Activated B cell treated with CpG ODN at 0.5 μM for 24 hours (primary cell): Measurements from ENCODE around the gene NFE2L3. TPM values are rescaled to one million over a fixed set of nuclear protein-coding genes. Genes with fewer than 3 reads are reported as not detected.

Experiments
- ATAC-seq: fragments of 200-7000 bp; cut with Tn5 transposase; one replicate; pipeline ENCODE4 v1.10.0; 2021; ENCODE audit warnings: low read depth, mild to moderate bottlenecking, moderate library complexity
- CTCF ChIA-PET: fragments of 350-600 bp; sonication (Branson Sonifier 250); formaldehyde crosslinking; loops from one replicate; lab custom pipeline; 2021; ENCODE audit warnings: antibody characterized with exemption; lab: Charles Lee
- POLR2A ChIA-PET: fragments of 350-600 bp; sonication (Branson Sonifier 250); formaldehyde crosslinking; loops from one replicate; lab custom pipeline; 2021; ENCODE audit warnings: antibody characterized with exemption; lab: Charles Lee
- DNase-seq: peaks from one replicate; pipeline ENCODE4 v3.0.0; 2022
- H3K27ac Mint-ChIP-seq: one replicate; pipeline ENCODE4 v1.8.0; 2020; ENCODE audit warnings: mixed read lengths
- H3K27me3 Mint-ChIP-seq: one replicate; pipeline ENCODE4 v1.8.0; 2021; ENCODE audit warnings: mixed read lengths
- H3K36me3 Mint-ChIP-seq: one replicate; pipeline ENCODE4 v1.8.0; 2021; ENCODE audit warnings: low read depth, mixed read lengths
- H3K4me1 Mint-ChIP-seq: one replicate; pipeline ENCODE4 v1.8.0; 2021; ENCODE audit warnings: mixed read lengths
- H3K4me3 Mint-ChIP-seq: one replicate; pipeline ENCODE4 v1.8.0; 2020; ENCODE audit warnings: mild to moderate bottlenecking, mixed read lengths
- H3K9me3 Mint-ChIP-seq: one replicate; pipeline ENCODE4 v1.8.0; 2020; ENCODE audit warnings: mixed read lengths
- CTCF ChIP-seq: fragments of 200-600 bp; IDR thresholded peaks from one replicate; pipeline ENCODE4 v1.8.0; 2022; ENCODE audit warnings: antibody characterized with exemption, mild to moderate bottlenecking
- intact Hi-C: fragments of 100-400 bp; cut with micrococcal nuclease; formaldehyde crosslinking; loops from one replicate; pipeline ENCODE4 v1.15.1; 2024
- total RNA-seq: library from RNA; stranded (reverse); gene quantifications from 2 replicates; pipeline ENCODE4 v1.2.3, GENCODE V29; 2022

NFE2L3 gene
- total RNA-seq, 1 donor from 2014 or later: 2.7 TPM

GRCh38 chr7:26208040-26208439, 56.0 kb downstream of the NFE2L3 start:
- H3K27ac Mint-ChIP-seq: no peak overlapping the region
- ChIA-PET POLR2A (interaction anchor here (0.8 kb wide), 1 partner anchor 12 kb away, joined by 12 read pairs; no protein-coding TSS in a partner anchor), CTCF (interaction anchor here (0.7 kb wide), 1 partner anchor 460 kb away, joined by 3 read pairs; no protein-coding TSS in a partner anchor)
- no peak for DNase-seq
- no peak overlapping the region for H3K4me3 Mint-ChIP-seq
- H3K27me3 Mint-ChIP-seq: no peaks in the 10 kb centered on the region
- no peaks in the 10 kb centered on the region for H3K9me3 Mint-ChIP-seq
- no peak for TF ChIP-seq CTCF
- H3K36me3 Mint-ChIP-seq: peaks cover 74% of the 10 kb centered on the region
- intact Hi-C loops: no loop called here
- no peak for ATAC-seq
- H3K4me1 Mint-ChIP-seq: peaks cover 40% of the 10 kb centered on the region

GRCh38 chr7:26212921-26213718, 61.1 kb downstream of the NFE2L3 start:
- DNase-seq (no peak), ATAC-seq (no peak)
- TF ChIP-seq CTCF: no peak
- Mint-ChIP-seq H3K4me3 (no peak overlapping the region), H3K27ac (no peak overlapping the region), H3K4me1 (peaks cover 11% of the 10 kb centered on the region), H3K27me3 (no peaks in the 10 kb centered on the region), H3K36me3 (peaks cover 51% of the 10 kb centered on the region), H3K9me3 (no peaks in the 10 kb centered on the region)
- POLR2A ChIA-PET: interaction anchor here (1.7 to 2.5 kb wide), 2 partner anchors 12 to 13 kb away, joined by 4 to 11 read pairs; partner anchors contain the start of genes CBX3 and HNRNPA2B1
- intact Hi-C loops: no loop called here
- CTCF ChIA-PET: interaction anchor here (0.7 to 1.0 kb wide), 2 partner anchors 15 to 287 kb away, joined by 3 read pairs; no protein-coding TSS in a partner anchor

GRCh38 chr7:26213807-26214515, 62.0 kb downstream of the NFE2L3 start:
- no peak overlapping the region for H3K4me3 Mint-ChIP-seq
- no peaks in the 10 kb centered on the region for H3K27me3 Mint-ChIP-seq
- POLR2A ChIA-PET: interaction anchor here (1.7 to 2.5 kb wide), 2 partner anchors 12 to 14 kb away, joined by 4 to 11 read pairs; partner anchors contain the start of genes CBX3 and HNRNPA2B1
- intact Hi-C loops: no loop called here
- CTCF ChIA-PET: no interaction called here
- no peak for TF ChIP-seq CTCF
- H3K27ac Mint-ChIP-seq: no peak overlapping the region
- no peak for DNase-seq
- no peaks in the 10 kb centered on the region for H3K9me3 Mint-ChIP-seq
- peaks cover 46% of the 10 kb centered on the region for H3K36me3 Mint-ChIP-seq
- H3K4me1 Mint-ChIP-seq: peaks cover 11% of the 10 kb centered on the region
- ATAC-seq: no peak

- Mint-ChIP-seq H3K27ac (no peak overlapping the region), H3K4me3 (no peak overlapping the region)
Observed at GRCh38 chr7:26216049-26216448, 64.1 kb downstream of the NFE2L3 start.

More at GRCh38 chr7:26216049-26216448, 64.1 kb downstream of the NFE2L3 start:
- intact Hi-C loops: no loop called here
- no peak for ATAC-seq
- no peak for TF ChIP-seq CTCF
- ChIA-PET POLR2A (no interaction called here), CTCF (no interaction called here)
- Mint-ChIP-seq H3K27me3 (no peaks in the 10 kb centered on the region), H3K36me3 (peaks cover 27% of the 10 kb centered on the region), H3K9me3 (no peaks in the 10 kb centered on the region), H3K4me1 (peaks cover 11% of the 10 kb centered on the region)
- DNase-seq: no peak
